Measurements from ENCODE around the gene RFX8. TPM values are rescaled to one million over a fixed set of nuclear protein-coding genes. Genes with fewer than 3 reads are reported as not detected.
"Not testable (repeated sequence)": the region's sequence is repeated elsewhere in the genome, so short reads cannot be mapped to it uniquely, and the experiment has no call there.

Gene RFX8
- total RNA-seq, 2 donors from 2014 or later: 2.1 to 2.2 TPM

- no peak overlapping the region for H3K4me3 Mint-ChIP-seq
- no peaks in the 10 kb centered on the region for H3K9me3 Mint-ChIP-seq
- ATAC-seq (no peak), DNase-seq (ENCODE audit: low spot score) (no peak)
- H3K4me1 Mint-ChIP-seq (ENCODE audit: low read depth in 2 of 2): peaks cover 22 to 23% of the 10 kb centered on the region in 2 donors
- H3K27ac Mint-ChIP-seq: no peak overlapping the region
- H3K36me3 Mint-ChIP-seq: no peaks in the 10 kb centered on the region
- H3K27me3 Mint-ChIP-seq: peaks cover 11 to 19% of the 10 kb centered on the region in 2 donors
These were observed 3.5 kb upstream of the RFX8 start for GRCh38 chr2:101478181-101479001.

- Mint-ChIP-seq H3K4me1 (ENCODE audit: low read depth in 2 of 2) (peaks cover 22 to 23% of the 10 kb centered on the region in 2 donors), H3K27me3 (peaks cover 11 to 19% of the 10 kb centered on the region in 2 donors), H3K27ac (peak overlapping the region in 1 of 2 donors; percentile 10), H3K4me3 (no peak overlapping the region), H3K9me3 (no peaks in the 10 kb centered on the region), H3K36me3 (no peaks in the 10 kb centered on the region)
- ATAC-seq (no peak), DNase-seq (ENCODE audit: low spot score) (no peak)
These were observed 2.6 kb upstream of the RFX8 start for GRCh38 chr2:101477556-101477955.

GRCh38 chr2:101476605-101477208 lies 1.8 kb upstream of the RFX8 start:
- H3K27me3 Mint-ChIP-seq: peaks cover 11 to 19% of the 10 kb centered on the region in 2 donors
- DNase-seq (ENCODE audit: low spot score) (no peak), ATAC-seq (peak in 1 of 2 donors; percentile 17)
- no peak overlapping the region for H3K4me3 Mint-ChIP-seq
- H3K27ac Mint-ChIP-seq: peak overlapping the region in 1 of 2 donors; percentile 80
- H3K9me3 Mint-ChIP-seq: no peaks in the 10 kb centered on the region
- H3K4me1 Mint-ChIP-seq (ENCODE audit: low read depth in 2 of 2): peaks cover 22 to 23% of the 10 kb centered on the region in 2 donors
- H3K36me3 Mint-ChIP-seq: no peaks in the 10 kb centered on the region

- Mint-ChIP-seq H3K4me3 (peak overlapping the region; percentile 78), H3K36me3 (no peaks in the 10 kb centered on the region), H3K27ac (peak overlapping the region; percentile 76 to 80), H3K27me3 (peaks cover 11 to 12% of the 10 kb centered on the region in 2 donors), H3K9me3 (no peaks in the 10 kb centered on the region), H3K4me1 (ENCODE audit: low read depth in 2 of 2) (peaks cover 22 to 23% of the 10 kb centered on the region in 2 donors)
- peak; percentile 66 for DNase-seq (ENCODE audit: low spot score)
- ATAC-seq: peak; percentile 70 to 77
These were observed 806 bp downstream of the RFX8 start for GRCh38 chr2:101473911-101474701.

GRCh38 chr2:101473591-101473910 lies 1.4 kb downstream of the RFX8 start:
- Mint-ChIP-seq H3K4me3 (peak overlapping the region; percentile 78), H3K36me3 (no peaks in the 10 kb centered on the region), H3K4me1 (ENCODE audit: low read depth in 2 of 2) (peaks cover 22 to 23% of the 10 kb centered on the region in 2 donors), H3K27ac (peak overlapping the region in 1 of 2 donors; percentile 28), H3K27me3 (peaks cover 10% of the 10 kb centered on the region in 2 donors), H3K9me3 (no peaks in the 10 kb centered on the region)
- DNase-seq (ENCODE audit: low spot score) (no peak), ATAC-seq (no peak)

GRCh38 chr2:101469863-101470262 lies 5.0 kb downstream of the RFX8 start:
- ATAC-seq: no peak
- Mint-ChIP-seq H3K27me3 (peaks cover 0 to 5% of the 10 kb centered on the region in 2 donors), H3K4me1 (ENCODE audit: low read depth in 2 of 2) (peaks cover 1 to 8% of the 10 kb centered on the region in 2 donors), H3K27ac (no peak overlapping the region), H3K9me3 (no peaks in the 10 kb centered on the region), H3K36me3 (no peaks in the 10 kb centered on the region), H3K4me3 (no peak overlapping the region)
- DNase-seq (ENCODE audit: low spot score): no peak

- no peaks in the 10 kb centered on the region for H3K36me3 Mint-ChIP-seq
- peaks cover 0 to 6% of the 10 kb centered on the region in 2 donors for H3K27me3 Mint-ChIP-seq
- peaks cover 4 to 6% of the 10 kb centered on the region in 2 donors for H3K4me1 Mint-ChIP-seq (ENCODE audit: low read depth in 2 of 2)
- no peak overlapping the region for H3K27ac Mint-ChIP-seq
- ATAC-seq (no peak), DNase-seq (ENCODE audit: low spot score) (no peak)
- no peak overlapping the region for H3K4me3 Mint-ChIP-seq
- H3K9me3 Mint-ChIP-seq: no peaks in the 10 kb centered on the region
These were observed 7.6 kb downstream of the RFX8 start for GRCh38 chr2:101467306-101467705.

- Mint-ChIP-seq H3K27ac (no peak overlapping the region), H3K4me1 (ENCODE audit: low read depth in 2 of 2) (peaks cover 4 to 6% of the 10 kb centered on the region in 2 donors), H3K9me3 (no peaks in the 10 kb centered on the region), H3K4me3 (no peak overlapping the region), H3K36me3 (no peaks in the 10 kb centered on the region), H3K27me3 (peaks cover 0 to 6% of the 10 kb centered on the region in 2 donors)
- ATAC-seq: no peak
- no peak for DNase-seq (ENCODE audit: low spot score)
These were observed 8.5 kb downstream of the RFX8 start for GRCh38 chr2:101466426-101466825.

- DNase-seq (ENCODE audit: low spot score): no peak
- Mint-ChIP-seq H3K4me3 (no peak overlapping the region), H3K9me3 (no peaks in the 10 kb centered on the region), H3K4me1 (ENCODE audit: low read depth in 2 of 2) (peaks cover 4 to 6% of the 10 kb centered on the region in 2 donors), H3K36me3 (no peaks in the 10 kb centered on the region), H3K27ac (no peak overlapping the region), H3K27me3 (peaks cover 0 to 6% of the 10 kb centered on the region in 2 donors)
- no peak for ATAC-seq
These were observed 10.1 kb downstream of the RFX8 start for GRCh38 chr2:101464841-101465240.

GRCh38 chr2:101463911-101464641 lies 10.8 kb downstream of the RFX8 start:
- Mint-ChIP-seq H3K27ac (no peak overlapping the region), H3K36me3 (no peaks in the 10 kb centered on the region), H3K9me3 (no peaks in the 10 kb centered on the region), H3K4me3 (no peak overlapping the region), H3K4me1 (ENCODE audit: low read depth in 2 of 2) (peaks cover 4 to 6% of the 10 kb centered on the region in 2 donors), H3K27me3 (peaks cover 1 to 7% of the 10 kb centered on the region in 2 donors)
- ATAC-seq (no peak), DNase-seq (ENCODE audit: low spot score) (no peak)

- ATAC-seq (peak in 1 of 2 donors; percentile 46), DNase-seq (ENCODE audit: low spot score) (no peak)
- Mint-ChIP-seq H3K4me3 (no peak overlapping the region), H3K4me1 (ENCODE audit: low read depth in 2 of 2) (peaks cover 4 to 6% of the 10 kb centered on the region in 2 donors), H3K9me3 (no peaks in the 10 kb centered on the region), H3K27me3 (peaks cover 7 to 14% of the 10 kb centered on the region in 2 donors), H3K27ac (peak overlapping the region in 1 of 2 donors; percentile 13), H3K36me3 (no peaks in the 10 kb centered on the region)
These were observed 11.5 kb downstream of the RFX8 start for GRCh38 chr2:101463421-101463820.

GRCh38 chr2:101461381-101461780 lies 13.5 kb downstream of the RFX8 start:
- Mint-ChIP-seq H3K4me1 (ENCODE audit: low read depth in 2 of 2) (peaks cover 4 to 6% of the 10 kb centered on the region in 2 donors), H3K9me3 (no peaks in the 10 kb centered on the region), H3K36me3 (no peaks in the 10 kb centered on the region), H3K4me3 (no peak overlapping the region), H3K27me3 (peaks cover 16 to 18% of the 10 kb centered on the region in 2 donors), H3K27ac (no peak overlapping the region)
- no peak for ATAC-seq
- DNase-seq (ENCODE audit: low spot score): no peak

- not testable (repeated sequence) for H3K9me3 Mint-ChIP-seq; DNase-seq (ENCODE audit: low spot score); H3K27ac Mint-ChIP-seq; H3K4me1 Mint-ChIP-seq (ENCODE audit: low read depth in 2 of 2); H3K36me3 Mint-ChIP-seq; ATAC-seq; H3K4me3 Mint-ChIP-seq
- H3K27me3 Mint-ChIP-seq: peaks cover 14 to 19% of the 10 kb centered on the region in 2 donors
These were observed 20.5 kb downstream of the RFX8 start for GRCh38 chr2:101454408-101454807.
